Fibroblast of skin of left biceps (primary cell): Measurements from ENCODE around the gene IFNA17.
"Not testable (repeated sequence)": the region's sequence is repeated elsewhere in the genome, so short reads cannot be mapped to it uniquely, and the experiment has no call there.

ENCODE experiments used
- DNase-seq, 2 experiments: peaks; one replicate each; pipeline ENCODE4 v3.0.0-alpha.2; 2013; ENCODE audit warnings: low read depth in 2 of 2

IFNA17 gene

GRCh38 chr9:21228122-21228521 lies at the start of gene IFNA17:
TSS of gene IFNA17 (minus strand) at chr9:21228222. CDS start at chr9:21228173, 49 bp downstream.
- DNase-seq: no peak

- DNase-seq: no peak
Observed at GRCh38 chr9:21268347-21268657, 40.3 kb upstream of the IFNA17 start.

GRCh38 chr9:21267485-21268346 lies 39.7 kb upstream of the IFNA17 start:
- no peak for DNase-seq

- no peak for DNase-seq
Observed at GRCh38 chr9:21266733-21267484, 38.9 kb upstream of the IFNA17 start.

- no peak for DNase-seq
Observed at GRCh38 chr9:21265421-21266189, 37.6 kb upstream of the IFNA17 start.

- no peak for DNase-seq
Observed at GRCh38 chr9:21255538-21256212, 27.7 kb upstream of the IFNA17 start.

GRCh38 chr9:21252721-21253547 lies 24.9 kb upstream of the IFNA17 start:
- DNase-seq: no peak

GRCh38 chr9:21251638-21252037 lies 23.6 kb upstream of the IFNA17 start:
- DNase-seq: no peak

GRCh38 chr9:21251190-21251589 lies 23.2 kb upstream of the IFNA17 start:
- DNase-seq: no peak

- DNase-seq: no peak
Observed at GRCh38 chr9:21244836-21245235, 16.8 kb upstream of the IFNA17 start.

GRCh38 chr9:21239911-21240310 lies 11.9 kb upstream of the IFNA17 start, which contains the start of gene IFNA14:
TSS of gene IFNA14 (minus strand) at chr9:21240005. CDS start at chr9:21239935, 70 bp downstream.
- DNase-seq: no peak

- not testable (repeated sequence) for DNase-seq
Observed at GRCh38 chr9:21236360-21236714, 8.3 kb upstream of the IFNA17 start.

- DNase-seq: not testable (repeated sequence)
Observed at GRCh38 chr9:21235468-21236359, 7.7 kb upstream of the IFNA17 start.

GRCh38 chr9:21234153-21234687 lies 6.2 kb upstream of the IFNA17 start:
- DNase-seq: no peak

- DNase-seq: no peak
Observed at GRCh38 chr9:21233258-21233657, 5.2 kb upstream of the IFNA17 start.

GRCh38 chr9:21217211-21217610 lies 10.8 kb downstream of the IFNA17 start, which contains the start of gene IFNA16:
TSS of gene IFNA16 (minus strand) at chr9:21217311. CDS start at chr9:21217305, 6 bp downstream.
- DNase-seq: not testable (repeated sequence)

GRCh38 chr9:21213411-21214326 lies 14.4 kb downstream of the IFNA17 start:
- DNase-seq: not testable (repeated sequence)

- DNase-seq: not testable (repeated sequence)
Observed at GRCh38 chr9:21212160-21212559, 15.9 kb downstream of the IFNA17 start.
